C4-2B (cell line): Measurements from ENCODE around the gene RSL24D1.
A peak's percentile ranks its signal among the peaks of the same experiment; 100 is the strongest.

Experiments used
- H3K27ac ChIP-seq: fragments of 450-650 bp; 2 replicates; pipeline ENCODE4 v1.5.1; 2017
- CTCF ChIP-seq: fragments of 450-650 bp; conservative IDR thresholded peaks from 2 replicates; pipeline ENCODE4 v1.5.1; 2017; ENCODE audit warnings: mild to moderate bottlenecking
- ZFX ChIP-seq: fragments of 450-650 bp; IDR thresholded peaks from 2 replicates; pipeline ENCODE4 v1.6.1; 2017

RSL24D1 gene

GRCh38 chr15:55237219-55238130 is 40.7 kb upstream of the RSL24D1 start:
- no peak overlapping the region for H3K27ac ChIP-seq
- TF ChIP-seq ZFX (no peak), CTCF (no peak)

- H3K27ac ChIP-seq = no peak overlapping the region
- TF ChIP-seq CTCF = no peak
- TF ChIP-seq ZFX = no peak
Measured at GRCh38 chr15:55235546-55236036, 38.9 kb upstream of the RSL24D1 start.

GRCh38 chr15:55234800-55235104 is 38.0 kb upstream of the RSL24D1 start:
- no peak for TF ChIP-seq ZFX
- no peak for TF ChIP-seq CTCF
- no peak overlapping the region for H3K27ac ChIP-seq

- TF ChIP-seq CTCF = no peak
- peak overlapping the region; percentile 40; the same call in 1 of the 2 replicates for H3K27ac ChIP-seq
Measured at GRCh38 chr15:55234104-55234799, 37.5 kb upstream of the RSL24D1 start.

- TF ChIP-seq ZFX (no peak), CTCF (no peak)
- no peak overlapping the region for H3K27ac ChIP-seq
Measured at GRCh38 chr15:55231455-55231854, 34.7 kb upstream of the RSL24D1 start.

GRCh38 chr15:55230953-55231352 is 34.2 kb upstream of the RSL24D1 start:
- no peak overlapping the region for H3K27ac ChIP-seq
- TF ChIP-seq ZFX (no peak), CTCF (no peak)

GRCh38 chr15:55230051-55230670 is 33.4 kb upstream of the RSL24D1 start:
- TF ChIP-seq ZFX = no peak
- no peak for TF ChIP-seq CTCF
- no peak overlapping the region for H3K27ac ChIP-seq
